Measurements from ENCODE around the gene SMIM45.

The SMIM45 gene

DNA sequence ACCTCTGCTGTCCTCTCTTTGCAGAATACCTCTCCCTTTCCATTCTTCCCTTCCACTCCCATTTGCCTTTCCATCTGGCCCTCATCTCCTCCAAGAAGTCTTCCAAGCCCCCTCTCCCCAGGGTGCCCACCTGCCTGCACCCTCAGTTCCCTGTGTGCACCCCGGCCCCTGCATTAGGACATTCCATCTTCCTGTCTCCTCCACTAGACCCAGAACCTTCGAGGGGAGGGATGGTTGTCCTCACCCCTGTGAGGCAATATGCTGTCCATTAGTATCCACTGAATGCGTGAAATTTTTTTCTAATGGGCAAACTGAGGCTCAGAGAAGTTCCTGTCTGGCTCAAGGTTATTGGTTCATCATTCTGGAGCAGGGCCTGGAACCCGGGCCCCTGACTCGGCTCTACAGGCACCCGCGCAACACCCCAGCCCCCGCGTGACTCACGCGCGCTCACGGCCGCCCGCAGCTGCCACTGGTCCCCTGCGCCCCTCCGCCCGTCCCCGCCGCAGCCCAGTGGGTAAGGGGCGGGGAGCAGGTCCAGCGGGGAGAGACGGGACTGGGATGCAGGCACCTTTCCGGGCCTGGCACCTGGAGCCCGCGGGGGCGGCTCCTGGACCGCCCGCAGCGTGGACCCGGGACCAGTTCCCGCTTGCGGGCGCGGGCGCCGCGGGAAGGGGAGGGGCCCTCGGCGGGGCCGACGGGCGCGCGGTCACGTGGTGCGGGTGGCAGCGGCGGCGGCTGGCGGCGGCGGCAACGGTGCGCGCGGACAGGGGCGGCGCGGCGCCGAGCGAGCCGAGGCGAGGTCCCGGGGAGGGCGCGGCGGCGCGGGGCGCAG lies 24.3 kb downstream of the SMIM45 start:
- peaks cover 76% of the 10 kb centered on the region for H3K27me3 Mint-ChIP-seq (ENCODE audit: low read depth)
- WGBS (ENCODE audit: extremely low coverage, insufficient read length, low lambda C conversion rate) = no CpG with 5 or more reads among the region's 72 CpGs

More for the DNA sequence above, 24.3 kb downstream of the SMIM45 start:
- Histone ChIP-seq H2BK15ac (ENCODE audit: low read depth, low read length) (no peak overlapping the region), H2BK120ac (ENCODE audit: low read depth, low read length, poor library complexity, severe bottlenecking) (no peak overlapping the region), H2BK5ac (ENCODE audit: insufficient read length, low read length) (no peak overlapping the region), H2BK12ac (ENCODE audit: insufficient read length, low read depth, low read length) (no peak overlapping the region), H2AFZ (ENCODE audit: low read length) (no peak overlapping the region), H4K20me1 (ENCODE audit: control insufficient read depth, insufficient read depth, insufficient read length) (no peaks in the 10 kb centered on the region), H3K4ac (ENCODE audit: low read depth, low read length) (no peak overlapping the region), H3K14ac (ENCODE audit: insufficient read depth, low read length) (no peak overlapping the region), H3K79me2 (ENCODE audit: insufficient read depth, low read length) (no peaks in the 10 kb centered on the region), H3K79me1 (ENCODE audit: insufficient read depth, low read depth, low read length, poor library complexity, severe bottlenecking) (no peaks in the 10 kb centered on the region), H3K9ac (ENCODE audit: extremely low read depth, insufficient read length, low read length) (no peak overlapping the region), H3K4me2 (ENCODE audit: insufficient read depth, insufficient read length, low read length) (peak overlapping the region; percentile 53), H3K56ac (ENCODE audit: insufficient read length, low read depth, low read length) (no peak overlapping the region), H3K23ac (ENCODE audit: insufficient read length, low read depth, low read length) (no peak overlapping the region), H2AK5ac (ENCODE audit: insufficient read length, low read length) (no peak overlapping the region), H3K27me3 (ENCODE audit: insufficient read depth, low read length) (peaks cover 18% of the 10 kb centered on the region), H4K8ac (replicated peaks; ENCODE audit: insufficient read length, low read depth, low read length) (no peak overlapping the region), H4K91ac (ENCODE audit: insufficient read length, low read depth, low read length) (no peak overlapping the region), H4K5ac (ENCODE audit: insufficient read length, low read depth, low read length) (no peak overlapping the region), H3K4me1 (ENCODE audit: insufficient read depth, low read length) (peaks cover 4% of the 10 kb centered on the region), H2BK20ac (ENCODE audit: low read depth, low read length, poor library complexity, severe bottlenecking) (no peak overlapping the region), H3K27ac (ENCODE audit: insufficient read length, low read depth, low read length) (no peak overlapping the region), H3K9me3 (ENCODE audit: control insufficient read depth, low read depth, low read length) (no peaks in the 10 kb centered on the region), H3K18ac (ENCODE audit: insufficient read length, low read depth, low read length) (no peak overlapping the region), H3T11ph (ENCODE audit: low read length) (no peak overlapping the region), H3K23me2 (ENCODE audit: insufficient read length, low read depth, low read length, poor library complexity, severe bottlenecking) (peaks cover 11% of the 10 kb centered on the region)
- Mint-ChIP-seq H3K9me3 (no peaks in the 10 kb centered on the region; a peak in 2 of 5 replicates), H3K36me3 (ENCODE audit: insufficient read depth in 1 of 3, low read depth in 3 of 3) (peaks cover 0 to under 1% (median 0%) of the 10 kb centered on the region in 3 experiments; a peak in 2 of 7 replicates), H3K4me1 (peaks cover 25 to 26% of the 10 kb centered on the region in 2 experiments), H3K4me3 (peak overlapping the region; percentile 56 to 82), H3K27ac (no peak overlapping the region; a peak in 1 of 7 replicates)
- DNase-seq = no peak
- TF ChIP-seq, protein P1, sequence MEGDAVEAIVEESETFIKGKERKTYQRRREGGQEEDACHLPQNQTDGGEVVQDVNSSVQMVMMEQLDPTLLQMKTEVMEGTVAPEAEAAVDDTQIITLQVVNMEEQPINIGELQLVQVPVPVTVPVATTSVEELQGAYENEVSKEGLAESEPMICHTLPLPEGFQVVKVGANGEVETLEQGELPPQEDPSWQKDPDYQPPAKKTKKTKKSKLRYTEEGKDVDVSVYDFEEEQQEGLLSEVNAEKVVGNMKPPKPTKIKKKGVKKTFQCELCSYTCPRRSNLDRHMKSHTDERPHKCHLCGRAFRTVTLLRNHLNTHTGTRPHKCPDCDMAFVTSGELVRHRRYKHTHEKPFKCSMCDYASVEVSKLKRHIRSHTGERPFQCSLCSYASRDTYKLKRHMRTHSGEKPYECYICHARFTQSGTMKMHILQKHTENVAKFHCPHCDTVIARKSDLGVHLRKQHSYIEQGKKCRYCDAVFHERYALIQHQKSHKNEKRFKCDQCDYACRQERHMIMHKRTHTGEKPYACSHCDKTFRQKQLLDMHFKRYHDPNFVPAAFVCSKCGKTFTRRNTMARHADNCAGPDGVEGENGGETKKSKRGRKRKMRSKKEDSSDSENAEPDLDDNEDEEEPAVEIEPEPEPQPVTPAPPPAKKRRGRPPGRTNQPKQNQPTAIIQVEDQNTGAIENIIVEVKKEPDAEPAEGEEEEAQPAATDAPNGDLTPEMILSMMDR (conservative IDR thresholded peaks at IDR 0.05) = no peak
